Thyroid gland (tissue), 4 donors: Measurements from ENCODE around the gene CRYBA2. TPM values are rescaled to one million over a fixed set of nuclear protein-coding genes. Genes with fewer than 3 reads are reported as not detected.

ENCODE experiments used
- DNase-seq, 2 donors: peaks; one replicate each; pipeline ENCODE4 v3.0.0-alpha.2; 2019
- H3K27ac ChIP-seq, 3 donors: fragments of 200-600 bp; sonication (generic); 1 replicate in 2 of 3; 2 replicates in 1 of 3; pipeline ENCODE4 v1.5.1; 2016 to 2019; ENCODE audit warnings: mild to moderate bottlenecking in 1 of 3, moderate library complexity in 1 of 3
- H3K27me3 ChIP-seq: fragments of 200-600 bp; sonication (generic); one replicate; pipeline ENCODE4 v1.5.1; 2019
- H3K36me3 ChIP-seq, 2 donors: fragments of 200-600 bp; sonication (generic); one replicate each; pipeline ENCODE4 v1.5.1; 2016 to 2019
- H3K4me1 ChIP-seq, 2 donors: fragments of 200-600 bp; sonication (generic); one replicate each; pipeline ENCODE4 v1.5.1; 2017 to 2019
- H3K4me3 ChIP-seq, 3 donors: fragments of 200-600 bp; sonication (generic); replicated peaks in 1 of 3; 1 replicate in 2 of 3; 2 replicates in 1 of 3; pipeline ENCODE4 v1.5.1; 2016; ENCODE audit warnings: mild to moderate bottlenecking in 1 of 3
- H3K9me3 ChIP-seq: fragments of 200-600 bp; sonication (generic); one replicate; pipeline ENCODE4 v1.5.1; 2017
- POLR2A ChIP-seq, 2 donors: fragments of 450-650 bp; IDR thresholded peaks; one replicate each; pipeline ENCODE4 v1.6.1; 2017; ENCODE audit warnings: antibody characterized with exemption in 2 of 2, mild to moderate bottlenecking in 2 of 2, moderate library complexity in 1 of 2
- WGBS, 2 donors: methylation state at CpG; one replicate each; pipeline ENCODE4 v1.1.5; 2017; 5-methylcytosine and 5-hydroxymethylcytosine counted together
- intact Hi-C: fragments of 100-400 bp; cut with DNase I; formaldehyde crosslinking; loops from one replicate; pipeline ENCODE4 v1.15.1; 2023
- total RNA-seq, 4 donors: library from RNA; depleted of rRNA; stranded (reverse); fragments of >200 nt; gene quantifications; one replicate each; pipeline ENCODE4 v1.2.3, GENCODE V29; 2016
- TF ChIP-seq, protein P1 (sequence below), 6 experiments: fragments of 200-600 bp in 3 of 6; fragments of 450-650 bp in 3 of 6; sonication (generic) in 3 of 6; IDR thresholded peaks; one replicate each; pipeline ENCODE4 v1.5.1; 2016 to 2019; ENCODE audit warnings: antibody characterized with exemption in 6 of 6, mild to moderate bottlenecking in 2 of 6, inconsistent platforms in 1 of 6, moderate library complexity in 1 of 6

CRYBA2 gene
- total RNA-seq, 4 donors from 2014 or later = not detected

DNA sequence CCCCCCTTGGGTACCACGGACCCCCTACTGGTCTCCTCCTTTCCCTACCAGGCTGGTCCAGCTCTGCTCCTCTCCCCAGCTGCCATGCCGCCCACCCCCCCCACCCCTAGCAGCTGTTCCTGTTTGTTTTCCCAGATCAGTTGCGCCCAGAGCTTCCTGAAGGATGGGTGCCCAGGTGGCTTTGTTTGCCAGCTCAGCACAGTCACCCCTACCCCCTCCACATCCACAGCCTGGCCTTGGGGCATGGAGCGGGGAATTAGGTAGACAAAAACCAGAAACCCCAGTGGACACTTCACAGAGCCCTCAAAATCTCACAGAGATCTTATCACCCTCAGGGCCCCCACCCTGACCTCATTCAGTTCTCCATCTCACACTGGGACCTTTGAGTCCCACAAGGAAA lies 3.7 kb upstream of the CRYBA2 start:
- intact Hi-C loops = no loop called here
- Histone ChIP-seq H3K36me3 (no peaks in the 10 kb centered on the region), H3K27me3 (peaks cover 19% of the 10 kb centered on the region), H3K27ac (no peak overlapping the region), H3K4me3 (no peak overlapping the region), H3K9me3 (no peaks in the 10 kb centered on the region), H3K4me1 (peaks cover 24 to 32% of the 10 kb centered on the region in 2 donors)
- no peak for TF ChIP-seq POLR2A (IDR thresholded peaks at IDR 0.05)
- TF ChIP-seq, protein P1, sequence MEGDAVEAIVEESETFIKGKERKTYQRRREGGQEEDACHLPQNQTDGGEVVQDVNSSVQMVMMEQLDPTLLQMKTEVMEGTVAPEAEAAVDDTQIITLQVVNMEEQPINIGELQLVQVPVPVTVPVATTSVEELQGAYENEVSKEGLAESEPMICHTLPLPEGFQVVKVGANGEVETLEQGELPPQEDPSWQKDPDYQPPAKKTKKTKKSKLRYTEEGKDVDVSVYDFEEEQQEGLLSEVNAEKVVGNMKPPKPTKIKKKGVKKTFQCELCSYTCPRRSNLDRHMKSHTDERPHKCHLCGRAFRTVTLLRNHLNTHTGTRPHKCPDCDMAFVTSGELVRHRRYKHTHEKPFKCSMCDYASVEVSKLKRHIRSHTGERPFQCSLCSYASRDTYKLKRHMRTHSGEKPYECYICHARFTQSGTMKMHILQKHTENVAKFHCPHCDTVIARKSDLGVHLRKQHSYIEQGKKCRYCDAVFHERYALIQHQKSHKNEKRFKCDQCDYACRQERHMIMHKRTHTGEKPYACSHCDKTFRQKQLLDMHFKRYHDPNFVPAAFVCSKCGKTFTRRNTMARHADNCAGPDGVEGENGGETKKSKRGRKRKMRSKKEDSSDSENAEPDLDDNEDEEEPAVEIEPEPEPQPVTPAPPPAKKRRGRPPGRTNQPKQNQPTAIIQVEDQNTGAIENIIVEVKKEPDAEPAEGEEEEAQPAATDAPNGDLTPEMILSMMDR (IDR thresholded peaks at IDR 0.05) = no peak
- no peak for DNase-seq
- 61 to 69% methylated on average over 3 to 4 of the region's 4 CpGs for WGBS, 2 donors

DNA sequence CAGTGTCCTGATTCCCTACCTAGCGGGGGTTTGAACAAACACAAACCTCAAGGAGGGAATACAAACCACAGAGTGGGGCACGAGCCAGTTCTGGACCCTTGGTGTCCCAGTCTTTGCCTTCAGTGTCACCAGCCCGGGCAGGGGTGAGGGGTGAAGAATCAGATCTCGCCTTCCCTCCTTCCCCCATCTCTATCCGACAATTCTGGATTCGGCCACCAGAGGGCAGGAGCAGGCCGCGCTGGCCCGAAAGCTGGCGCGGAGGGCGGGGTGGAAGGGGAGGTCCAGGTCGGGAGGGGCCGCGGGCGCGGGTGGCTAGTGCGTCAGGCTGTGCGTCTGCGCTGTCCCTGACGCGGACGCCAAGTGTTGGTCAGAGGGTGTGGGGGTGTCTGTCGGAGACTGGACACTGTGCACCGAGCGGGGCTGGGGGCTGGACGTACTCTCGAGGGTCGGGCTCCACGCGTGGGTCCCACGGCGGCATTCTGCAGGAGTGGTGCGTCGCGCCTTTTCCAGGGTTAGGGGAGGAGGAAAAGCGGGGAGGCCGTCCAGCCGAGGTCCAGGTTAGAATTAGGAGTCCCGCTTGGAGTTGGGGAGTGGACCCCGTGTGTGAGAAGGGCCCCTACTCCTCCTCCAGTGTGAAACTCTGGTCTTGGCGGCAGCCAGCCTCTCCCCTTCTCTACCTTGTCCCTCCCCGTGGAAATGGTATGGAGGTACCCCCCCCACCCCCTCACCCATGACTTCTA lies 2.9 kb upstream of the CRYBA2 start:
- H3K4me1 ChIP-seq = peaks cover 18 to 24% of the 10 kb centered on the region in 2 donors
- no peaks in the 10 kb centered on the region for H3K36me3 ChIP-seq
- H3K27me3 ChIP-seq = peaks cover 24% of the 10 kb centered on the region
- no peak overlapping the region for H3K27ac ChIP-seq
- no peak for TF ChIP-seq POLR2A (IDR thresholded peaks at IDR 0.05)
- TF ChIP-seq, protein P1 (IDR thresholded peaks at IDR 0.05) = peak; percentile 66 to 94 (median 82)
- H3K9me3 ChIP-seq = no peaks in the 10 kb centered on the region
- peak; percentile 81 to 85 for DNase-seq
- H3K4me3 ChIP-seq = peak overlapping the region in 1 of 3 donors; percentile 12
- intact Hi-C loops = no loop called here
- 1 to 3% methylated on average over 26 to 39 of the region's 43 CpGs for WGBS, 2 donors

DNA sequence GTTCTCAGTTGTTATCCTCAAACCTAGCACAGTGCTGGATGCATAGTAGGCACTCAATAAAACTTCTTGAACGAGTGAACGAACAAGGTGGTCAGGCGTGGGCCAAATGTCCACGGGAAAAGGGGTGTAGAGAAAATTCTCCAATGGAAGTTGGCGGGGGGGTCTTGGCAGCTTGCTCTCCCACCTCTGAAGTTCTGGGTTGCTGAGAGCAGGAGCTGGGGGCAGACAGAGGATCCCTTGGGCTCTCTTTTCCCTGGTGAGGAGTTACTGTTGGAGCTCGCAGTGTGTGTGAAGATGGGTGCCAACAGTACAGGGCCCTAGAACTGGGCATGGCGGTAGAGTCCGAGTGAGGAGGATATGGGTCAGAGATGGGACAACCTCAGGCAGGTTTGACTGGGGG lies 2.3 kb upstream of the CRYBA2 start:
- peaks cover 24% of the 10 kb centered on the region for H3K27me3 ChIP-seq
- intact Hi-C loops = no loop called here
- DNase-seq = no peak
- H3K27ac ChIP-seq = no peak overlapping the region
- no peaks in the 10 kb centered on the region for H3K36me3 ChIP-seq
- H3K4me1 ChIP-seq = peaks cover 18 to 23% of the 10 kb centered on the region in 2 donors
- H3K9me3 ChIP-seq = no peaks in the 10 kb centered on the region
- TF ChIP-seq, protein P1 (IDR thresholded peaks at IDR 0.05) = no peak
- TF ChIP-seq POLR2A (IDR thresholded peaks at IDR 0.05) = no peak
- H3K4me3 ChIP-seq = no peak overlapping the region
- 24 to 27% methylated on average over 8 of the region's 8 CpGs for WGBS, 2 donors

DNA sequence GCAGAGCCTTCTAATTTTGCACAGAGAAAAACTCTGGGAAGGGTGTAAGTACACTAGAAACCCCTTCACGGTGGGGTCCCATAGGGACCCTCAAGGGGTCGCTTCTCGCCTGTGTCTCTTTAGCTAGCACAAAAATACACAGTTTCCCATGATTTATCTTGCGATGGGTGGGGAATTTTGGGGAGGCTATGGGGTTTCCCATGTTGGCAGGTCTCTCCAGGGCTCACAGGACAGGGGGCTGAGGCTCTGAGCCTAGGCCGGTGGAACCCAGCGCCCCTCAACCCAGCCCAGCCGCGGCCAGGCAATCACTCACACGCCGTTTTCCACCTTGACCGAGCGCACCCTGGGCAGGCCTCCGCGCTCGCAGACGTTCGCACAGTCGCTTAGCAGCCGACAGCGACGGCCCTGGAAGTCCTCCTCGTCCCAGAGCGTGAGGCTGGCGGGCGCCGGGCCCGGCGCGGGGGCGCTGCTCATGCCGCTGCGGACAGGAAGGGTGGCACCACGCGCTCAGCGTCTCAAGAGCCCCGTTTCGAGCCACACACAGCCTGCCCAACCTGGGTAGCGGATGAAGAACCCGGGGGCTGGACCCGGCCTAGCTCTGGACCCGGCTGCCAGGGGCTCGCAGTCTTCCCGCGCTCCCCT lies 398 bp downstream of the CRYBA2 start:
- H3K27ac ChIP-seq = no peak overlapping the region
- 3 to 4% methylated on average over 27 to 31 of the region's 44 CpGs for WGBS, 2 donors
- no peaks in the 10 kb centered on the region for H3K9me3 ChIP-seq
- no peaks in the 10 kb centered on the region for H3K36me3 ChIP-seq
- peaks cover 32% of the 10 kb centered on the region for H3K27me3 ChIP-seq
- no peak overlapping the region for H3K4me3 ChIP-seq
- H3K4me1 ChIP-seq = peaks cover 18 to 23% of the 10 kb centered on the region in 2 donors
- peak in 1 of 2 donors; percentile 12 for DNase-seq
- intact Hi-C loops = no loop called here
- TF ChIP-seq, protein P1 (IDR thresholded peaks at IDR 0.05) = no peak
- TF ChIP-seq POLR2A (IDR thresholded peaks at IDR 0.05) = no peak

DNA sequence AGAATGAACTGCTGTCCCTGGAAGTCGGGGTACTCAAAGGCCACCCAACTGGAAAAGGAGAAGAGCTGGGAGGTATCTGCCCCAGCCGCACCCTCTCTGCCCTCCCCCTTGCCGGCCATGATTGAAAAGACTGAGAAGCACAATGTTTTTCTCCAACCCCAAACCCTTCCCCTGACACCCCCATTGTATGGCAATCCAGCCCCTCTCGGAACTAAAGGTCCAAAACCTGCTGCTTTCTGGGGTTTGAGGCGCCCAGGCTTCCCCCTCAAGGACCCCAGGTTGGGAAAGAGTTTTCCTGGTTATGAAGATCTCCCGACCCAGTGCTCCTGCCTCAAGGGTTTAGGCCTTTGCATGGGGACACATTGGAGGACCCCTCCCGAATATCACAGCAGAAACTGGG lies 1.0 kb downstream of the CRYBA2 start:
- H3K27me3 ChIP-seq = peaks cover 33% of the 10 kb centered on the region
- 5 to 6% methylated on average over 4 to 7 of the region's 7 CpGs for WGBS, 2 donors
- no peak for DNase-seq

More for the DNA sequence above, 1.0 kb downstream of the CRYBA2 start:
- TF ChIP-seq, protein P1 (IDR thresholded peaks at IDR 0.05) = no peak
- no peak for TF ChIP-seq POLR2A (IDR thresholded peaks at IDR 0.05)
- Histone ChIP-seq H3K9me3 (no peaks in the 10 kb centered on the region), H3K4me1 (peaks cover 18 to 23% of the 10 kb centered on the region in 2 donors), H3K4me3 (no peak overlapping the region), H3K36me3 (no peaks in the 10 kb centered on the region), H3K27ac (no peak overlapping the region)
- intact Hi-C loops = no loop called here
